HG03558 (cell line): ENCODE measurements around the gene ECI1.

Source experiments
- ATAC-seq: cut with Tn5 transposase; IDR thresholded peaks from one replicate; pipeline ENCODE4 v1.9.1; 2021; ENCODE audit warnings: moderate number of reproducible peaks; ENCODE audit not compliant: unreplicated experiment; ENCODE audit errors: extremely low read depth

The ECI1 gene

DNA sequence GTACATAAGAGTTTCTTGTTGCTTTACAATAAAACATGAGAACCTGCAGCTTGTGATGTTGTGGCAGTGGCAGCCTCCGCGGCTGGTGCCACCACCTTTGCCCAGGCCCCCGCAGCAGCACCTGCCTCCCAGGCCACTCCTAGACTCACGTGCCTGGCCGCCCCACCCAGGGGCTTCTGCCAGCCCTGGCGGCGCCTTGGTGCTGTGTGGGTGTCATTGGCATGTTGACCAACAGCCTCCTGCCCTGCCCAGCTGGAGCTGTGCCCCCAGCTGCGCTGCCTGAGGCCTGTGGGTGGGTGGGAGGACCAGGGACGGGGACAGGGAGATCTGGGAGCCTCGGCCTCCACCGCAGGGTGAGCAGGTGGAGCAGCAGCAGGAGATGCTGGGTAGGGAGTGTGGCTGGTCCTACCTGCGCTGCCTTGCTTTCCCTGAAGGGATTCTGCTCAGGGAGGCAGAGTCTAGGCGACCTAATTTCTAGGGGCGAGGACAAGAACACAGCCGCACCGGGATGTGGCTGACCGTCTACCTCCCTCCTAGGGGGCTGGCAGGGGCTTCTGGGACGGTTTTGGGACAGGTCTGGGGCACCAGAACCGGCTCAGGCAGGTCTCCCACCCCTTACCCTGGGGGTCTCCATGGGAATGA lies 15.6 kb downstream of the ECI1 start:
- ATAC-seq = no peak

DNA sequence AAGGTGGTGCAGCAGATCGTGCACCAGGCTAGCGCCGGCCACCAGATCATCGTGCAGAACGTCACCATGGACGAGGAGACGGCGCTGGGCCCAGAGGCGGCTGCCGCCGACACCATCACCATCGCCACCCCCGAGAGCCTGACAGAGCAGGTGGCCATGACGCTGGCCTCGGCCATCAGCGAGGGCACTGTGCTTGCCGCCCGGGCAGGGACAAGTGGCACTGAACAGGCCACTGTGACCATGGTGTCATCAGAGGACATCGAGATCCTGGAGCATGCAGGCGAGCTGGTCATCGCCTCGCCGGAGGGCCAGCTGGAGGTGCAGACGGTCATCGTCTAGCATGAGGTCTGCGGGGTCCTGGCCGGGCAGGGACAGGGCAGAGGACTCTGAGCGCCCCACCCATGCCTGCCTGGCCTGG lies 16.1 kb downstream of the ECI1 start:
- no peak for ATAC-seq

DNA sequence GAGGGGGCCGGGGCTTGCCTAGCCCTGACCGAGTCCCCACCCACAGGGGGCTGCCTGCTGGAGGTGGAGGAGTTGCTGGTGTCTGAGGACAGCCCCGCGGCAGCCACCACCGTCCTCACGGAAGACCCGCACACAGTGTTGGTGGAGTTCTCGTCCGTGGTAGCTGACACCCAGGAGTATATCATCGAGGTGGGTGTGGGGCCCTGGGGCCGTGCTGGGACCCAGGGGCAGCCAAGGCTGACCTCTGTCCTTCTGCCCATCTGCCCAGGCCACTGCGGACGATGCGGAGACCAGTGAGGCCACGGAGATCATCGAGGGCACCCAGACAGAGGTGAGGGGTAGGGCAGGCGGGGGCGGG lies 16.6 kb downstream of the ECI1 start:
- ATAC-seq = no peak

DNA sequence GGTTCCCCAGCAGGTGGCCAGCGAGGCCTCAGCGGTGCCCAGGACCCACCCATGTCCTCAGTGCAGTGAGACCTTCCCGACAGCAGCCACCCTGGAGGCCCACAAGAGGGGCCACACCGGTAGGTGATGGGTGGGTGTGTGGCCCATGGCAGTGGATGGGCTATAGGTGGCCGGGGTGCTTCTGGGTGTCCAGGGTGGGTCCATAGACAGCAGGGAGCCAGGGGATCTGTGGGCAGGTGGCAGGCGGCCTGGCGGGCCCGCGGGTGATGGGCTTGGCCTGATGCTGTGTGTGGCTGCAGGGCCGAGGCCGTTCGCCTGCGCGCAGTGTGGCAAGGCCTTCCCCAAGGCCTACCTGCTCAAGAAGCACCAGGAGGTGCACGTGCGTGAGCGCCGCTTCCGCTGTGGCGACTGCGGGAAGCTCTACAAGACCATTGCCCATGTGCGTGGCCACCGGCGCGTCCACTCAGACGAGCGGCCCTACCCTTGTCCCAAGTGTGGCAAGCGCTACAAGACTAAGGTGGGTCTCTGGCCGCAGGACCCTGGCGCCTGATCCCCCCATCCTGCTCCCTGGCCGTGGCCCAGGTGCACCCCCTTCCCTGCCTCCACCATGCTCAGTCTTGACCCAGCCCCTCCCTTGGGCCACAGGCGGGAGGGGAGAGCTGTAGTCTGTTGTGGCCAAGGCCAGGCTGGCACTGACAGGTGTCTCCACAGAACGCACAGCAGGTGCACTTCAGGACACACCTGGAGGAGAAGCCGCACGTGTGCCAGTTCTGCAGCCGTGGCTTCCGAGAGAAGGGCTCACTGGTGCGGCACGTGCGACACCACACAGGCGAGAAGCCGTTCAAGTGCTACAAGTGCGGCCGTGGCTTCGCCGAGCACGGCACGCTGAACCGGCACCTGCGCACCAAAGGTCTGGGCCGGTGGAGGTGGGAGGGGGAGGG lies 17.2 kb downstream of the ECI1 start:
- ATAC-seq = no peak

DNA sequence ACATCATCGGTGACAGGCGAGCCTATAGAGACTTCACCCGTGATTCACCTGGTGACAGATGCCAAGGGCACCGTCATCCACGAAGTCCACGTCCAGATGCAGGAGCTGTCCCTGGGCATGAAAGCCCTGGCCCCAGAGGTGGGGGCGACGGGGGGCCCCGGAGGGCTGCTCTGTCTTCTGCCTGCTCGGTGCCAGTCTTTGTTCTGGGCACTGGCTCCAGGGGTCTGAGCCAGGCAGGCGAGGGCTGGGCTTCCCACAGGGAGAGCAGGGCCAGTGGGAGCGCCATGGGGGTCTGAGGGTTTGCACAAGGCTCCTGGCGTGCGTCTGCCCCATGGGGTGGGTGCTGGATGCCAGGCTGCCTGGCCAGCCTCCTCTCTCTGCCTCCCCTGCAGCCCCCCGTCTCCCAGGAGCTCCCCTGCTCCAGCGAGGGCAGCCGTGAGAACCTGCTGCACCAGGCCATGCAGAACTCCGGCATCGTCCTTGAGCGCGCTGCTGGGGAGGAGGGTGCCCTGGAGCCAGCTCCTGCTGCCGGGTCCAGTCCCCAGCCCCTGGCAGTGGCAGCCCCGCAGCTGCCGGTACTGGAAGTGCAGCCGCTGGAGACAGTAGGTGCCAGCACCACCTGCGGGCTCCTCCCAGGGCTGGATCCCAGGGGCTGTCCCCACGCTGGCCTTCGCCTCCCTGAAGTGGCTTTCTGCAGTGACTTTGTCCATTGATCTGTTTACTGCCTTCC lies 18.2 kb downstream of the ECI1 start:
- no peak for ATAC-seq

DNA sequence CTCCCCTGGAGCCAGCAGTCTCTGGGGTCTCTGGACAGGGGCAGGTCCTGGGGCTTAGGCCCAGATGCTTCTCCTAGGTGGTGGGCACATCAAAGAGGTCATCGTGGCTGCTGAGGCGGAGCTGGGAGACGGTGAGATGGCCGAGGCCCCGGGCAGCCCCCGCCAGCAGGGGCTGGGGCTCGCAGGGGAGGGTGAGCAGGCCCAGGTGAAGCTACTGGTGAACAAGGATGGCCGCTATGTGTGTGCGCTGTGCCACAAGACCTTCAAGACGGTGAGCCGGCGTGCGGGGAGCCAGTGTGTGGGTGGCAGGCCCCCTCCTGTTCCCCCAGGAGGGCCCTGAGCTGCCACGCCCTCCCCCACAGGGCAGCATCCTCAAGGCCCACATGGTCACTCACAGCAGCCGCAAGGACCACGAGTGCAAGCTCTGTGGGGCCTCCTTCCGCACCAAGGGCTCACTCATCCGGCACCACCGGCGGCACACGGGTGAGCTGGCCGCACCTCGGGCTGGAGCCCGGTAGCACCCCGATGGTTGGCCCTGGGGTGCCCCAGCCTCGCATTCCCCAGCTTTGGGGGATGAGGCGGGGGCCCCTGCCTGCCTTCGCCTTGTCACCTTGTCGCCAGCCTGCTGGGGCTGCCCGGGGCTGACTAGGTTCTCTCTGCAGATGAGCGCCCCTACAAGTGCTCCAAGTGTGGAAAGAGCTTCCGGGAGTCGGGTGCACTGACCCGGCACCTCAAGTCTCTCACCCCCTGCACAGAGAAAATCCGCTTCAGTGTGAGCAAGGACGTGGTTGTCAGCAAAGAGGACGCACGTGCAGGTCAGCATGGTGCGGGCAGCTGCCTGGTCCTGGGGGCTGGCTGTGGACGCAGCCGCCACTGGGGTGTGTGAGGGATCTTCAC lies 19.0 kb downstream of the ECI1 start:
- no peak for ATAC-seq

DNA sequence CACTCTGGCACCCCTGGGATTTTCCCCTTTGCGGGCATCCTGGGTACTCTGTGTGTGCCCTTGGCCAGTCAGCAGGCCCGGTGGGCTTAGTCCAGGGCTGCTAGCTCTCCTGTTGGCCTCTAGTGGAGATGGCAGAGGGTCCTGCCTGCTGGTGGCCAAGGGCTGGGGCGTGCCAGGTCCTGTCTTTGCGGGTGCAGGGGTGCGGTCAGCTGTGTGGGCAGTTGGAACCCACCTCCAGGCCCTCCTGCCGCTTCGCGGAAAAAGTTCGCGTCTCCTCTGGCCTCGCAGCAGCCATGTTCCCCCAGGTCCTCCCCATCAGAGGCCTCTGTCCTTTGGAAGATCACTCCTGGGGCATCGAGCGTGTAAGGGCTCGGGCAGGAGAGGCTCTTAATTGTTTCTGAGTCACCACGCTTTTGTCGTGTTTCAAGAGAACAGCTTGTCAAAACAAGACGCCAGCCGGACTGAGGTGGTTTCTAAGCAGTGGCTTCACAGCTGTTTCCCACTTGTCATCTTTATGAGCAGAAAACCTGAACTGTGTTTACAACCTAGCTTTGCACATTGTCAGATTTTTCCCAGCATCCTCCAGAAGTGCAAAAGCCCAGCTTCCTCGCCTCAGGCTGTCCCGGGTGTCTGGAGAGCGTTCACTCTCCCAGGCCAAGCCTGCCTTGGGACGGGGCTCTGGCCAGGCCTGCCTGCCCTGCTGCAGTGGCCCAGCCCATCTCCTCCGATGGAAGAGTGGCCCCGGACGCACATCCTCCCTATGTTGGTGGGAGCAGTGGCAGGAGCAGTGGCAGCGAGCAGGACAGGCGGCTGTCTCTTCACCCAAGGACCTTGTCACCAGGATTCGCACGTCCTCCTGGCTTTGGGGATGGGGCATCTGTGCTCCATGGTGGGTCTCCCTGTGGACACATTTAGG lies 20.1 kb downstream of the ECI1 start:
- ATAC-seq = no peak

DNA sequence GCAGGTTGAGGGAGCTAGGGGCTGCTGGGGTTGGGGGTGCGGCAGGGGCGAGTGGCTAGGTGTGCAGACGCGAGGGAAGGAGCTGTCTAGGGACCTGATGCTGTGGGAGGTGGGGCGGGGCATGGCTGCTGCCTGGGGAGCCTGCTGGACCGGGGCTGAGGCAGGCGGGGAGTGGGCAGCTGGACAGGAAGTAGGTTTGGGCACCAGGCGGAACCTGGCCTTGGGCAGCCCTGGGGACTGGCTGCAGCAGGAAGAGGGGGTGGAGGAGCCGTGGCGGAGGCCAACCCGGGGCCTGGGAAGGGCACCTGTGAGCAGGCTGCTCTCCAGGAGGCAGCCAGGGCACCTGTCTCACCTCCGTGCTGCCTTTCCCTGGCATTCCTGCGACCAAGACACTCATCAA lies 21.0 kb downstream of the ECI1 start:
- ATAC-seq = no peak

DNA sequence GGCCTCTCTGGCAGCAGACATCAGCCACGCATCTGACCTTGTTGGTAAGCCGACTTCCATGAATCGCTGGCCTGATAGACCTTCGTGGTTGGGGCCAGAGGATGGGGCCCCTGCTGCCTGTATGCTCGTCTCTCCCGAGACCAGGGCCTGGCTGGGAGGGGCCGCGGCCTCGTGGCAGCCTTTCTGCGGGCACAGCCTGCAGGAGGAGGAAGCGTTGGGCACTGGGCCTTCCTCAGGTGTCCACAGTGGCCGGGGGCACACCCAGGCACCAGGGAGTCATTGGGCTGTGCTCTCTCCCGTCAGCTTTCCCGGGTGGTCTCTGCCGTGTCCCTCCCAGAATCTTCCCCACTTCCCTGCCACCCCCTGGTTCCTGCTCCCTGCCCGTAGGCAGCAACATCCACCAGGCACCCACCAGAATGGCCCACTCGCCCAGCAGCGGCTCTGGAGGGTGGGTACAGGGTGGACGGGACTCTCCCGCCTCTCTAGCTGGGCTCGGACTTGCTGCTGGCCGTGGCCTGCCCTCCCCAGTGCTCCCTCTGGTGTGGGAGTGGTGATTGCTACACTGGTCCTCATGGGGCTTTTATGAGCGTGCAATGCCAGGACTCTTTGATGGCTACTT lies 21.6 kb downstream of the ECI1 start:
- no peak for ATAC-seq

DNA sequence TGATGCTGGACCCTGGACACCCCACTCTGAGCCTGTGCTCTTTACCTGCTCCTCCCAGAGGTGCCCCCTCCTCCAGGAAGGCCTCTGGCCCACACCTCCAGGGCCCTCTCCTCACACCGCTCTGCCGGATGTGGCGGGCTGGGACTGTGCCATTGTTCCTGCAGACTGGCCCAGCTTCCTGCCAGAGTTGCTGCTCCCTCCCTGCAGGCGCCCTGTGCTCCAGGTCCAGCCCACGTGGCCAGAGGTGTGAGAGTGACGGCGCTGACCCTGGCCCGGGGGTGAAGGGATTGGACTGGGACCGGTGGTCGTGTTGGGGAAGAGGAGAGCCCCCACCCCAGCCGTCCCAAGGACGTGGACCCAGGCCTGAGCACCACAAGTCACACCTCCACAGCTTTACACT lies 22.3 kb downstream of the ECI1 start:
- ATAC-seq = no peak

DNA sequence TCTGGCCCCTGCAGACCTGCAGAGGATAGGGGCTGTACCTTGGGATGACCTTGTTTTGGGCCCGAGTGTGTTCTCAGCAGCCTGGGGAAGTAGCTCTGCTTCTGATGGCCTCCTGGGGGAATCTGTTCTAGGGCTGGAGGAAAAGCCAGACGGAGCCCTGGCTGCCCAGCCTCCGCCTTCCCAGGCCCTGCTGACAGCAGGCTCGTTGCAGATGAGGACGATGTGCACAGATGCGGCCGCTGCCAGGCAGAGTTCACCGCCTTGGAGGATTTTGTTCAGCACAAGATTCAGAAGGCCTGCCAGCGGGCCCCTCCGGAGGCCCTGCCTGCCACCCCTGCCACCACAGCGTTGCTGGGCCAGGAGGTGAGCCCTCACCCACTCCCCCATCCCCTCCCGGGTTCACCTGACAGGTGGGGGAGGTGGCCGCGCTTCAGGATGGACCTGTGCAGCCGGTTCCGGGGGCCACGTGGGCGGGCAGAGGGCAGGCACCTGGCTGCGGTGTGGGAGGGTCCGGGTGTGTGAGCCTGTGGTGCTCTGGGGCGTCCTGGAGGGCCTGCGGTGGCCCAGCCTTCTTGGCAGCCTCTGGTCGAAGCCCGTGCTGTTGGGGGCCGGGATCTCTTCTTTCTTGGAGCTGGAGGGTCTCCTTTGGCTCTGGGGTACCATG lies 23.1 kb downstream of the ECI1 start:
- ATAC-seq = no peak

DNA sequence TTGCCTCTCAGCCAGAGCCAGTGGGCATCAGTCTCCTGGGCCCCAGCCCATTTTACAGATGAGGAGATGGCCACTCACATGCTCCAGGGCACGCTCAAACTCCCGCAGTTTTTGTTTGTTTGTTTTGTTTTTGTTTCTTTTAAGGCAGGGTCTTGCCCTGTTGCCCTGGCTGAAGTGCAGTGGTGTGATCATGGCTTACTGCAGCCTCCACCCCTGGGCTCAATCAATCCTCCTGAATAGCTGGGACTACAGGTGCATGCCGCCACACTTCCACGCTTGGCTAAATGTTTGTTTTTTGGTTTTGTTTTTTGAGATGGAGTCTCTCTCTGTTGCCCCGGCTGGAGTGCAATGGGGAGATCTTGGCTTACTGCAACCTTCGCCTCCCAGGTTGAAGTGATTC lies 24.5 kb downstream of the ECI1 start:
- ATAC-seq = no peak

DNA sequence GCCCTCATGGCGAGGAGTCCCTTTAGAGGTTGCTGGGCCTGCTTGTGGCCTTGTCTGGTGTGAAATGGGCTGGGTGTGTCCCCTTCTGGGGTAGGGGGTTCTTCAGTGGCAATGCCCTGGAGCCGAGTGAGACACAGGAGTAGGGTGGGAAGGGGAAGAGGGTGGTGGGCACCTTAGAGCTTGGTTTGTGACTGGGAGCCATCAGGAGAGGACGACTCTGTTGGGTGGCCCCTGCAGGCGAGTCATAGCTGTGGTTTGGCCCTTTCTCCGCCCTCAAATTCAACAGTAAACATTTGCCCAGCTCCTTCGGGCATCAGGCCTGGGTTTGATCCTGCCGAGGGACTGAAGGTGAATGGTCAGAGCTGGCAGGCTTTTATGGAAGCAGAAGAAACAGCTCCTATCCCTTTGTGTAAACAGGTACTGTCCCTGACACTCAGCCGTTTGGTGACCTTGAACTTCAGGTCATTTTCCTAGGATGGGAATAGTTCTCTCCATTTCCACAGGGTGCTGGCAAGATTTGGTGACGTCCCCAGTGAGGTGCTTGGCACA lies 25.1 kb downstream of the ECI1 start:
- ATAC-seq = no peak

DNA sequence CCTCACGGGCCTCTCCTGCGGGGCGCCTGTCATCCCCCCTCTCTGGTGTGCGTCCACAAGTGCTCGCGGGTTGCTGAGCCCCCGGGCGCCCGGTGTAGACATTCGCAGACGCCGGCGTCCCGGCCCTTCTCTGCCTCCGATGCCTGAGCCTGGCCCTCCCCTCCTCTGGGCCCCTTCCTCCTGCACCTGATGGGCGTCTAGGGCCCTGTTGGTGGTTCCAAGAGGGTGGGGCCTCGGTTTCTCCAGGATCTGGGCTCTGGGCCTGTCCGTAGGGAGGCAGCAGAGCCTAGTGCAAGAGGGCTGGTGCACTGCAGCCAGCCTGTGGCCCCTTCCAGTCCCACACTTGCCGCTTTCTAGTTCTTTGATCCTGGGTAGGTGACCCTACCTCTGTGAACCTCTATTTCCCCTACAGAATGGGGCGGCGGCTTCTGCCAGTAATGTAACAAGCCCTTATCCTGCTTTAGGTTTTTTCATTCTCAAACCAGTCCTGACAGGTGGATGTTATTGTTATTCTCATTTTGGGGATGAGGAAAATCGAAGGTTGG lies 27.4 kb downstream of the ECI1 start:
- no peak for ATAC-seq

DNA sequence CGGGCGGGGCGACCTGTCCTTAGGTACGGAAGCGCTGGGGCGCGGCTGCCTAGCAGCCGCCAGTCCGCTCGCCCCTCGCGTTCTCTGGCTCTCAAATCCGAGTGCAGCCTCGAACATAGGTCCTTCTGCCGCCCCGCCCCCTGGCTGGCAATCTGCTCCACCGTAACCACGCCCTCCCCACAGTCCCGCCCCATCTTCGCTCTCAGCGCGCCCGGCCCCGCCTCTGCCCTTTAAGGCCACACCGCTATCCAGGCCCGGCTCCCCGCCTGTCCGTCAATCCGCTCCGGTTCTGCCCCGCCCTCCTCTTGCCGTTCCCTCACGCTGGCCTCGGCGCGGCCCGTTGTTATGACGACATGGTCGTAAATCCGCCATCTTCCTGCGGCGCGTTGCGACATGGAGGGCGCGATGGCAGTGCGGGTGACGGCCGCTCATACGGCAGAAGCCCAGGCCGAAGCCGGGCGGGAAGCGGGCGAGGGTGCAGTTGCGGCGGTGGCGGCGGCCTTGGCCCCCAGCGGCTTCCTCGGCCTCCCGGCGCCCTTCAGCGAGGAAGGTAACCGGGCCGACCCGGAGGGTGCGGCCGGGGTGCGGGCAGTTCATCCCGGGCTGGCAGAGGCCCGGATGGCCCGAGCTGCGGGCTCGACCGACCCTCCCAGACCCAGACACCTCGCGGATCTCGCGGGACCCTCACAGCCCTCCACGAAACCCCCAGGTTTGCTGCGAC lies 28.0 kb downstream of the ECI1 start, which contains the start of gene E4F1:
Gene E4F1, plus strand, starts transcription at position 371 of the 721 bp plus-strand sequence. Its CDS starts 23 bp downstream, at position 394.
- peak; percentile 71 for ATAC-seq

DNA sequence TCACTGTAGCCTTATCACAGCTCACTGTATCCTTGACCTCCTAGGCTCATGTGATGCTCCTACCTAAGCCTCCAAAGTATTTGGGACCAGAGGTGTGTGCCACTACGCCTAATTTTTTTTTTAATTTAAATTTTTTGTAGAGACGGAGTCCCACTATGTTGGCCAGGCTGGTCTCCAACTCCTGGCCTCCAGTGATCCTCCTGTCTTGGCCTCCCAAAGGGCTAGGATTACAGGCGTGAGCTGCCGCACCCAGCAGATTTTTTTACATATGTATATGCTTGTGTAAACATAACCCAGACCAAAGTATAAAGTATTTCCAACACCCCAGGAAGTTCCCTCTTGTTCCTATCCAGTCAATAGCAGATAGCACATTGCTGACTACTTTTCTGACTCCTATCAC lies 35.1 kb downstream of the ECI1 start:
- ATAC-seq = no peak

DNA sequence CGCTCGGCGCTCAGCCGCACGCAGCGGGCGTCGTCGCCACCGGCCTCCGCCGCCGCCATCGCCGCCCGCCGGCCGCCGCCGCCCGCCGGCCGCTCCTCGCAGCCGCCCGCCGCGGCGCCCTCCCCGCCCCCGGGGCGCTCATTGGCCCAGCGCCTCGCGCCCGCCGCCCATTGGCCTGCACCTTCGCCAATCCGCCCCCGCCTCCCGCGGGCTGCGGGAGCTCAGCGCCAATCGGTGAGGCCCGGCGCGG lies 36.7 kb downstream of the ECI1 start, which contains the start of gene PGP:
Gene PGP, minus strand, starts transcription at position 122 of the 250 bp plus-strand sequence. Its CDS starts 63 bp downstream, at position 59.
- peak; percentile 72 for ATAC-seq
